ENCODE measurements around the gene MAD1L1. TPM values are rescaled to one million over a fixed set of nuclear protein-coding genes. Genes with fewer than 3 reads are reported as not detected.

The MAD1L1 gene
- total and polyA plus RNA-seq, 2 of the 4 experiments (the other 2 are of a cell fraction): 29.0 to 40.9 TPM

- DNase-seq: no peak
- in situ Hi-C loops (cut with MboI; ENCODE audit: low sequenced_read_pairs): no loop called here
- Histone ChIP-seq H4K91ac (ENCODE audit: insufficient read depth, low read depth, low read length) (no peak overlapping the region), H3K4me3 (ENCODE audit: insufficient read depth, low read depth, low read length) (peak overlapping the region; percentile 70), H3K9ac (ENCODE audit: low read depth, low read length) (peak overlapping the region; percentile 74), H4K5ac (ENCODE audit: low read depth, low read length) (no peak overlapping the region), H3K27ac (ENCODE audit: insufficient read depth, low read length) (peak overlapping the region; percentile 8; the same call in 1 of the 2 replicates), H2BK5ac (ENCODE audit: low read depth, low read length, poor library complexity, severe bottlenecking) (no peak overlapping the region), H3K4me1 (ENCODE audit: control insufficient read depth, insufficient read depth, low read length) (peaks cover 3% of the 10 kb centered on the region), H3K18ac (ENCODE audit: low read depth, low read length) (no peak overlapping the region), H3K23ac (ENCODE audit: low read depth, low read length) (no peak overlapping the region; the same call in 1 of the 2 replicates), H2BK120ac (ENCODE audit: low read depth, low read length) (no peak overlapping the region), H2AK9ac (replicated peaks; ENCODE audit: low read depth, low read length, poor library complexity) (no peak overlapping the region), H4K8ac (ENCODE audit: low read depth in 2 of 2, low read length in 2 of 2) (no peak overlapping the region), H3K4me2 (ENCODE audit: low read depth, low read length) (peak overlapping the region; percentile 77), H3K36me3 (ENCODE audit: control insufficient read depth, insufficient read depth, low read length) (peaks cover 30% of the 10 kb centered on the region), H3K79me1 (ENCODE audit: low read depth in 1 of 2, low read length in 2 of 2) (peaks cover 14 to 50% of the 10 kb centered on the region in 2 experiments), H2BK15ac (ENCODE audit: low read depth, low read length) (no peak overlapping the region), H2AFZ (replicated peaks; ENCODE audit: low read length, poor library complexity) (peak overlapping the region; percentile 89), H3K9me1 (ENCODE audit: insufficient read depth, low read length) (peaks cover 5% of the 10 kb centered on the region; the same call in 1 of the 2 replicates), H2AK5ac (ENCODE audit: low read depth, low read length) (no peak overlapping the region), H3K27me3 (ENCODE audit: control insufficient read depth, insufficient read depth, low read length) (no peaks in the 10 kb centered on the region), H2BK20ac (ENCODE audit: low read depth, low read length) (no peak overlapping the region), H3K4ac (ENCODE audit: low read depth, low read length) (no peak overlapping the region), H3K9me3 (ENCODE audit: control insufficient read depth, insufficient read depth, low read length) (no peaks in the 10 kb centered on the region), H4K20me1 (ENCODE audit: insufficient read depth, low read length) (no peaks in the 10 kb centered on the region; the same call in 1 of the 2 replicates), H3K14ac (replicated peaks; ENCODE audit: low read depth, low read length) (no peak overlapping the region), H3K56ac (ENCODE audit: extremely low read depth, insufficient read depth, low read length) (no peak overlapping the region)
- intact Hi-C loops (cut with micrococcal nuclease): no loop called here
- CTCF ChIA-PET: interaction anchor here (0.5 kb wide), 2 partner anchors 114 to 117 kb away, joined by 4 to 5 read pairs; no protein-coding TSS in a partner anchor
- peak; percentile 64 for ATAC-seq (ENCODE audit: low read depth)
- WGBS, 2 experiments (ENCODE audit: extremely low coverage in 2 of 2, insufficient read length in 1 of 2): 0% methylated on average over 20 of the region's 46 CpGs; no CpG with 5 or more reads in 1 of the 2 experiments
- POLR2A ChIA-PET (ENCODE audit: unreplicated experiment): no interaction called here
- dilution Hi-C loops (cut with HindIII; ENCODE audit: low sequenced_read_pairs, unreplicated experiment): no loop called here
- no TSS peak for BruUV-seq (replicated peaks)
- no peak for TF ChIP-seq NFE2L2 (IDR thresholded peaks at IDR 0.05; ENCODE audit: low read depth, low read length)
- no peak for TF ChIP-seq MAFK (IDR thresholded peaks at IDR 0.05; ENCODE audit: low read depth, low read length)
- TF ChIP-seq RCOR1 (IDR thresholded peaks at IDR 0.05; ENCODE audit: insufficient replicate concordance, low read length): no peak
- TF ChIP-seq FOS (IDR thresholded peaks at IDR 0.05; ENCODE audit: low read depth, low read length): no peak
- no peak for TF ChIP-seq RAD21 (IDR thresholded peaks at IDR 0.05; ENCODE audit: low read length)
- no peak for TF ChIP-seq USF2 (IDR thresholded peaks at IDR 0.05; ENCODE audit: low read depth, low read length)
- no peak for TF ChIP-seq ELK1 (IDR thresholded peaks at IDR 0.05; ENCODE audit: borderline replicate concordance, low read depth, low read length)
- no peak for TF ChIP-seq MAZ (IDR thresholded peaks at IDR 0.05; ENCODE audit: borderline replicate concordance, low read depth, low read length)
- TF ChIP-seq SMC3 (IDR thresholded peaks at IDR 0.05; ENCODE audit: low read depth, low read length): no peak
- TF ChIP-seq BHLHE40 (IDR thresholded peaks at IDR 0.05; ENCODE audit: low read depth, low read length): no peak
- no peak for TF ChIP-seq RFX5 (IDR thresholded peaks at IDR 0.05; ENCODE audit: low read depth, low read length)
These were observed 566 bp downstream of the MAD1L1 start for GRCh38 chr7:2231992-2232765.
